22Rv1 (cell line): ENCODE measurements around the gene RAB34.
A peak's percentile ranks its signal among the peaks of the same experiment; 100 is the strongest.

ENCODE experiments used
- H3K27ac ChIP-seq: fragments of 450-650 bp; 2 replicates; pipeline ENCODE4 v1.5.1; 2017
- ZFX ChIP-seq: fragments of 450-650 bp; IDR thresholded peaks from 2 replicates; pipeline ENCODE4 v1.6.1; 2017; ENCODE audit warnings: antibody characterized with exemption, borderline replicate concordance
- TF ChIP-seq, protein P1 (sequence below): fragments of 450-650 bp; IDR thresholded peaks from 2 replicates; pipeline ENCODE4 v1.5.1; 2017; ENCODE audit warnings: mild to moderate bottlenecking

RAB34 gene, protein sequence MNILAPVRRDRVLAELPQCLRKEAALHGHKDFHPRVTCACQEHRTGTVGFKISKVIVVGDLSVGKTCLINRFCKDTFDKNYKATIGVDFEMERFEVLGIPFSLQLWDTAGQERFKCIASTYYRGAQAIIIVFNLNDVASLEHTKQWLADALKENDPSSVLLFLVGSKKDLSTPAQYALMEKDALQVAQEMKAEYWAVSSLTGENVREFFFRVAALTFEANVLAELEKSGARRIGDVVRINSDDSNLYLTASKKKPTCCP

DNA sequence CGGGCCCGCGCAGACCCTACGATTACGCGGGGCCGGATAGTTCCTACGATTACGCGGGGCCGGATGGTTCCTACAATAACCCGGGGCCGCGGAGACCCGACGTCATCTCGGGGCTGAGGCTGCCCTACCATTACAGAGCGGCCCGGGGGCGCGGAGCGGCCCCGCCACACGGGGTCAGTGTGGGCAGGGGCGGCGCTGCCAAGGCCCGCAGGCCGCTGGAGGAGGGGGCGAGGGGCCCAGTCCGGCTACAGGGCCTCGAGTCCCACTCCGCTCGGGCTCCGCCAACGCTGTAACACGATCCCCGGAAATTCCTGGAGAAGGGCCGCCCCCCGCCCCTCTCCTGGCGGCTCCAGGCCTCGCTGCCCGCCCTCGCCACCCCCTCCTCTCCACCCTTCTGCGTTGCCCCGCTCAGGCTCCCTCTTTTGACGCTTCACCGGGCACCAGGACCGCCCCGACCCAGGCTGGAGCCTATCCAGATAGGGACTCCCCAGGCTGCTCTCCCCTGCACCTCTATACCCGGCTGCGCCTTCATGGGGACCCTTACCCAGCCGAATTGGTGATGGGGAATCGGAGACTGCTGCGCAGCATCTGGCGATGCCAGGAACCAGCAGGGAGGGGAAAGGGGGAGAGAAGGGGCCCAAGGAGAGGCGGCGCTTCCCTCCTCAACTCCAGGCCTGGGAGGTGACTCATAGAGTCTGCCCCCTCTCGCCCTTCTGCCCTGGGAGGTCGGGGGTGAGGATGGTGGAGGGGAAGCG, at the start of gene RAB34:
Gene RAB34 (minus strand): TSS at position 291 of the 755 bp plus-strand sequence. CDS start 602 bp downstream, outside the sequence.
- TF ChIP-seq, protein P1, sequence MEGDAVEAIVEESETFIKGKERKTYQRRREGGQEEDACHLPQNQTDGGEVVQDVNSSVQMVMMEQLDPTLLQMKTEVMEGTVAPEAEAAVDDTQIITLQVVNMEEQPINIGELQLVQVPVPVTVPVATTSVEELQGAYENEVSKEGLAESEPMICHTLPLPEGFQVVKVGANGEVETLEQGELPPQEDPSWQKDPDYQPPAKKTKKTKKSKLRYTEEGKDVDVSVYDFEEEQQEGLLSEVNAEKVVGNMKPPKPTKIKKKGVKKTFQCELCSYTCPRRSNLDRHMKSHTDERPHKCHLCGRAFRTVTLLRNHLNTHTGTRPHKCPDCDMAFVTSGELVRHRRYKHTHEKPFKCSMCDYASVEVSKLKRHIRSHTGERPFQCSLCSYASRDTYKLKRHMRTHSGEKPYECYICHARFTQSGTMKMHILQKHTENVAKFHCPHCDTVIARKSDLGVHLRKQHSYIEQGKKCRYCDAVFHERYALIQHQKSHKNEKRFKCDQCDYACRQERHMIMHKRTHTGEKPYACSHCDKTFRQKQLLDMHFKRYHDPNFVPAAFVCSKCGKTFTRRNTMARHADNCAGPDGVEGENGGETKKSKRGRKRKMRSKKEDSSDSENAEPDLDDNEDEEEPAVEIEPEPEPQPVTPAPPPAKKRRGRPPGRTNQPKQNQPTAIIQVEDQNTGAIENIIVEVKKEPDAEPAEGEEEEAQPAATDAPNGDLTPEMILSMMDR = peak; percentile 2; the same call in 1 of the 2 replicates
- TF ChIP-seq ZFX = no peak
- H3K27ac ChIP-seq = peak within 1 kb of the TSS; percentile 99

DNA sequence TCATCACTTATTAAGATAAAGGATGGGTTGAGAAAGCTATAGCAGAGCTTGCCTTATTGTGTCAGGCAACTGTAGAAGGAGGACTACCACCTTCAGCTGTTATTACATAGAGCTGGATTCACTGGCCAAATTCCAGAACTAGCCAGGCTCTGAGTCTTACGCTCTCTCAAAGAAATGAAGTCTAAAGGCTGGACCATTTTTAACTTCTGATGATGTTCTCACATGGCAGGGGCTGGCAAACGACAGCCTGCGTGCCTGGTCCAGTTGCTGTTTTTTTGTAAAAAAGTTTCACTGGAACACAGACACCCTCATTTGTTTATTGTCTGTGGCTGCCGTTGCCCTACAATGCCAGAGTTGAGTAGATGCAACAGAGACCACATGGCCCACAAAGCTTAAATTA, 47.4 kb upstream of the RAB34 start:
- TF ChIP-seq ZFX = no peak
- TF ChIP-seq, protein P1 = no peak
- peak overlapping the region; percentile 61 for H3K27ac ChIP-seq

DNA sequence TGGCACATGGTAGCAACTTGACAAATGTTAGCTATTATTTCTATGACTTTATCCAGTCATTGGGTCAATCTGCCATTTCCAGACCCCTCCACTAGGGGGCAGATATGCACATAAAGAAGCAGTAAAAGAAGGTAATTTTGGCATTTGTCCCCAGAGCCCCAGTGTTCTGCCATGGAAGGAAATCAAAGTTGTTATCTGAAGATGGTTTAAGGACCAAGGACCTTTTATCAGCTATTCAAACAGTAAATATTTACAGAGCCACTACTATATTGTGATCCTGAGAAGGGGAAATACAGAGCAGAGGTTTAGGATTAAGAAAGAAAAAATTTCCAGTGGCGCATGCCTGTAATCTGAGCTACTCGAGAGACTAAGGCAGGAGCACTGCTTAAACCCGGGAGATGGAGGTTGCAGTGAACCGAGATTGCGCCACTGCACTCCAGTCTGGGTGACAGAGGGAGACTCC, 46.2 kb upstream of the RAB34 start:
- H3K27ac ChIP-seq = peak overlapping the region; percentile 61
- TF ChIP-seq, protein P1 = peak; percentile 91
- TF ChIP-seq ZFX = no peak

DNA sequence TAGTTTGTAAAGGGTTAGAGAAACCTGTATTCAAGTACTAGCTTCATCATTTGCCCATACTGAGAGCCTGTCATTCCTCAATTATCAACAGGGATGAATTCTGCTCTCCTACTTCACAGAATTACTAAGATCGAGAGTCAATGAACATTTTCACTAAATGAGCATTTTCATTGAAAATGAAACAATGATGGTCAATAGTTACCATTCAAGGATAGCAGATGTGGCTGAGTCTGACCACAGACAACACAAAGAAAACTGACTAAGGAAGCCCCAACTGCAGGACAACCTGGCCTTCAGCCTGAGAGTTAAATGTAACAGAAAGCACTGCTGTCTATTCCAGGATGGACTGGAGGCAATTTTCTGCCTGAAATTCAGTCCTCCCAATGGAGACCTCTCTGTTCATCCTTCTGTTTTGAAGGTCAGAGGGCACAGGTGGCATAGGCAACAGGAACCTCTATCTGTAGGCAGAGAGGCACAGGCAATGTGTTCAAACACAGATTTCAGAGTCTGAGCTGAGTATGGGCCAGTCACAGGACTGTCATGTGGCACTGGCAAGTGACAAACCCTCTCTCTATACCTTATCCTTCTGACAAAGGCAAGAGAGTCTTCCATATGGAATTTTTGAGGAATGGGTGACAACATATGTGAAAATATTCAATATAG, 45.6 kb upstream of the RAB34 start:
- no peak for TF ChIP-seq ZFX
- TF ChIP-seq, protein P1 = no peak
- H3K27ac ChIP-seq = peak overlapping the region; percentile 61

DNA sequence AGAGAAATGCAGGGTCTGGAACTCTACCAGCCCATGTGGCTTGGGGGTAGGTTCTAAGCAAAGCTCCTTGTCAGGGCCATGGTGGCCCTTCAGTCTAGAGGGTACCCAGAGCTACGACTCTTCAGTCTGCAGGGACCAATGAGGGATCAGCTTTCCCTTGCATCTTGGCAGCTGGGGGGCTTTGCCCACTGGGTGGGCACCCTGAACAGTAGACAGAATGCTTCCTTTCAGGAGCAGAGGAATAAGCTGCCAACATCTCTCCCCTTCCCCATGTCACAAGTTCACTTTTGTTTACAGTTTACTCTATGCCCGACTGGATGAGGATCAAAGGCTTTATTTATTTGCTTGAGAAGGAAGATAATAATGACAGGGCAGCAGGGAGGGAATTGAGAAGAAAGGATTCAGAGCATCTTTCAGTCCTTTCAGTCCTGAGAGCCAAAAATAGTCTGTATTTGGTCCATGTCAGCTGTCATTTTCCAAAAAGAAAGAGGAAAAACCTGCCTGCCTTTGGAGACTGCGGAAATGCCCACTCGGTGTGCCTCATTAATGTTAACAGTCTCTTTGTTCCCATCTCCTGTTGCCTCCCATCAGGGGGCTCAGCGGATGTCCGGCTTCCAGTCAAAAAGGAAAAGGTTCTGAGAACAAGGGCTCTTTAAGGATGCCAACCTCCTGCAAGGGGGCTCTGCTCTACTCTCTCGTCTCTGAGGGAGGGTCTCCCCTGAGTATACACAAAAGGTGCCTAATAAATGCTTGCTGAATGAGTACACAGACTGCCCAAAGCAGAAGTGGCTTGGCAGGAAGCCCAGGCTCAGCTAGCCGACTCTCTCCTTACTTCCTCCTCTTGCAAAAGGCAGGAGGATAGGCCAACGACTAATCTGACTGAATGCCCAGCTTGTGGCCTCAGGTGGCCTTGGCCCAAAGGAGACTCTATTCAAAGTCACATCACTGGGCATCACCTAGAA, 43.2 kb upstream of the RAB34 start:
- TF ChIP-seq, protein P1 = no peak
- no peak for TF ChIP-seq ZFX
- H3K27ac ChIP-seq = peak overlapping the region; percentile 61

DNA sequence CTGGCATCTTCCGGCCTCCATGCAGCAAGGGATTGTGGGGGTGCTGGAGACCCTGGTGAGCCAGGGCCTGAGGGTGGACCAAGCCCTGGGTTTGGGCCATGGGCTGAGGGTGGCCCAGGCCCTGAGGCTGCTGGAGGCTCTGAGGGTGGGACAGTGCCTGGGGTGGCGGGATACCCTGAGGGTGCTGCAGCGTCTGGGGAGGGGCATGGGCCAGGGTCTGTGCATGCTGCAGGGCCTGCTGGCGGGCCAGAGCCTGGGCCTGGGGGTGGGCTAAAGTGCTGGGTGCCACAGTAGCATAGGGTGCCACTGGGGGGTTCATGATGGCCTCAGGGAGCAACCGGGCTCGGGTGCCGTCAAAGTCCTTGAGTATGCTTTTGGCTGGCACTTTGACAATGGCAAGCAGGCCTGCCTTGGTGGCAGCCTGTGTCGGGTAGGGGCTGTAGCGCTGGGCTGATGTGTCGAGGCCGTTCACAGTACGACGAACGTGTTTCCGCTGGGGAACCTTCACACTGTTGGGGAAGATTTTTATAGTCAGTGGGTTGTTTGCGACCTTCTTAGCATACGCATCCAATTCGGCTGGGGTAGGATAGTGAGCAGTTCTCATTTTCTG, 41.7 kb upstream of the RAB34 start:
- TF ChIP-seq, protein P1 = no peak
- no peak for TF ChIP-seq ZFX
- H3K27ac ChIP-seq = peak overlapping the region; percentile 61; the same call in 1 of the 2 replicates
